Activated T-cell treated with anti-CD3 and anti-CD28 coated beads, Interleukin-2, amount 50 U/mL, for 1 hour (primary cell): ENCODE data around the gene AFF3.
"Not testable (repeated sequence)": the region's sequence is repeated elsewhere in the genome, so short reads cannot be mapped to it uniquely, and the experiment has no call there.

Source experiments
- DNase-seq: peaks from one replicate; pipeline ENCODE4 v3.0.0-alpha.2; 2020

Gene AFF3

GRCh38 chr2:100146657-100146960 lies 4.2 kb upstream of the AFF3 start:
- DNase-seq = no peak

DNA sequence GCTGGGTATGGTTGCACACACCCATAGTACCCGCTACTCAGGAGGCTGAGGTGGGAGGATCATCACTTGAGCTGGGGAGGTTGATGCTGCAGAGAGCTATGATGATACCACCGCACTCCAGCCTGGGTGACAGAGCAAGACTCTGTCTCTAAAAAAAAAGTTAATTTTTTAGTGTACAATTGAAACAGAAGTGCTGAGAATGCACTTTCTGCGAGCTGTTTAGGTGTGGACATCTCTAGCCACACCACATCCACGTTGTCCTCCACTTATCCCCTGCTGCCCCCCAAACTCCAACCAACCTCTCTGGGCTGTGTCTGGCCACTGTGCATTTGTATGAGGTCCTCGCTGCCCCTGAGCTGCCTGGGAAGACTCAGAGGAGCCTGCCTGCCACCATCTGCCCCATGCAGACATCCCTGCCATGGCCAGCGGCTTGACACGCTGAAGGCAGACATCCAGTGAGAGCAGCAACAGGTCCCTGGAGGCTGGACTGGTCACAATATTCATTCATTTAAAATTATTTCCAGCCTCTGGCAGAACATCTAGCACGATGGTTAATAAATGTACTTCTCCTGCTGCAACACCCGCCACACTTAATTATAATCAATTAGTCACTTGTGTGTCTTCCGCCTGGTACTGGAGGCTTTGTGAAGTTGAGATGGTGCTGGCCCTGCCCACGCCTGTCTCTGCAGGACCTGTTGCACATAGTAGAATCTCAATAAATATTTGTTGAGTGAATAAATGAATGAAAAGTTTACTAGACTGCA lies 3.7 kb upstream of the AFF3 start:
- no peak for DNase-seq

DNA sequence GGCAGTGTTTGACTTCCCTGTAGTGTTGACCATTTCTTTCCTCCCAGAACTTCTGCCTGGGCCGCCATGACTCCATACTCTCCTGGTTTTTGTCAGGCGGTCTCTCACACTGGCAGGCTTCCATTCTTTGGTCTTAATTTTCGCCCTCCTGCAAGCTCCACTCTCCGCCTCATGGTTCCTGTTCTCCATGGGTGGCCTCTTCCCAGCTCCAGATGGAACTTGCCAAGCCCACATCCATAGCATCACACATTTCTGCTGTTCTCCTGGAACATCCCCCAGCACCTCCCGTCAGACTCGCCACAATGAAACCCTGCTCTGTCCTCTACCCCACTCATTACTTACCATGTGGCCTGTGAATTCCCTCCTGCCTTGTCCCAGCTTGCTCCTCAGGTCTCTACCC lies 896 bp upstream of the AFF3 start:
- no peak for DNase-seq

DNA sequence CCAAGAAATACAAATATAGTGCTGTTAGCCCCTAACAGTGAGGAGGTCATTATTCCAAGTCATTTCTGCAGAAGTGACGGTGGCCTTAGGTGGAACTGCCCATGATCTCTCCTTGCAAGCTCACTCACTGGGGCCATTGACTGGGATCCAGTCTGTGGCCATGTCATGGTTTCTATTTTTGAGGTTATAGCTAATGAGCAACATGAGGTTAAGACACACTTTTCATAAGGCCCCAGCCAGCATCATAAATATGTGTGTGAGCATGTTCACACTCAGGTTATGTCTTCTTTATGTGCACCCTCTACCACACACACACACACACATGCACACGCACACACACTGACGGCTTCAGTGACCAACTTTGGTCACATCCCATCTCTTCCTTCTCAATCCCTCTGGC lies 484 bp downstream of the AFF3 start:
- no peak for DNase-seq

GRCh38 chr2:100140582-100140981 lies 1.8 kb downstream of the AFF3 start:
- no peak for DNase-seq

DNA sequence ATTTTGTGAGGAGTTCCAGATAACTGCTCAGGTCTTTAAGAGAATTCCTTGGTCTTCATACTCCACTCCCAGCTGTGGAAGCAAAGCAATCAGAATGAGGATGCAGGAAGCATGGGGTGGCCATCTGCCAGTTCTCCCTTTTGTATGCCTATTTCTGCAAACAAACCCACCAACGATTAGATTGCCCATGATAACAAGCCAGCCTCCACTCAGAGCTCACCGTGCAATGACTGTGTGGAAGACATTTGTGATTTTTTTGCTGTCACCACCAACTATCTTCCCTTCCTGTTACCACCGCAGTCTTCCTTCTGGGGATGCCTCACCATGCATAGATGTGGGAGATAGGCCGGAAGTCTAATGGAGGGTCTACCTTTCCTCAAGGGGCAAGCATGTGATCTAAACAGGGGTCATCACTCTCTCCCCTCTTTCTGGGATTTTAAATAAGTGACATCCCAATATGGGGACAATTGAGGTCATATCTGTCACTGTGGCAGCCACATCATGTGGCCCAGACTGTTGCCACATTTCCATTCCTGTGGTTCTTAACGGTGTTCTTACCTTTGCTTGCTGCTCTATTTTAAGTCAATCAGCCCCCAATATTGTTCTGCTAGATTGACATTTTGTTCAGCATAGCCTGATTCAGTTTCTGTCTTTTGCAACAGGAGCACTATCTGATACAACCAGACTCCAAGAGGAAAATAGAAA lies 4.4 kb downstream of the AFF3 start:
- no peak for DNase-seq

DNA sequence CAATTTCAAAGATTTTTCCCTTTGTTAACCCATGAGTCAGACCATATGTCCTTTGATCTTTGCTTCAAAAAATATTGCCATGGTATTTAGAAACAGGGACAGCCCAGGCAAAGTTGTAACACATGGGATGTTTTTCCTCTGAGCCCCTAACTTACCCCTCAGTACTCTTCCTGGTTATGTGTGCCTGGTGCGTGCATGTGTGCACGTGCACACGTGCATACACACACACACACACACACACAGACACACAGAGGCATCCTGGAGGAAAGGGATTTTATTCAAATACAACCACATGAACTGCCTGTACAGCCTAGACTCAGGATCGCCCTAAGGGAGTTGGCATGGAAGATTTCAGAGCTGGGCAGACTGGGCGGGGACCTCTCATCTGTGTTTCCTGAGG lies 5.1 kb downstream of the AFF3 start:
- no peak for DNase-seq

DNA sequence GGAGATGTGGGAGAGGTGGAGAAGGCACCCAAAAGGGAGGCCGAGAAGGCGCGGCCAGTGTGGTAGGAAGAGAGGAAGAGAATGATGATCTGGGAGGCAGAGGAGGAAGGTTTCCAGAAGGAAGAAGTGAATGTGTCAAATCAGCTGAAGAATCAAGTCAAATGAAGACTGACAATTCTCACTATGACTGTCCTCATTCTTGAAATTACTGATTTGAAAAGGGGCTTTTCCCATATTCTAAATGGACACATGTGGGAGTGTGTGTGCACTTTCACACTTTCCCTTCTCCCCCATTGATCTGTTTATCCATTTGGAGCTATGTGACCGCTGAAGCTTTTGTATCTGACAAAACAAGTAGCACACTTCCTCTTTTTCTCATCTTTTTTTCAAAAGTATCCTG lies 6.1 kb downstream of the AFF3 start:
- DNase-seq = no peak

- no peak for DNase-seq
Measured at GRCh38 chr2:100135415-100135814, 7.0 kb downstream of the AFF3 start.

DNA sequence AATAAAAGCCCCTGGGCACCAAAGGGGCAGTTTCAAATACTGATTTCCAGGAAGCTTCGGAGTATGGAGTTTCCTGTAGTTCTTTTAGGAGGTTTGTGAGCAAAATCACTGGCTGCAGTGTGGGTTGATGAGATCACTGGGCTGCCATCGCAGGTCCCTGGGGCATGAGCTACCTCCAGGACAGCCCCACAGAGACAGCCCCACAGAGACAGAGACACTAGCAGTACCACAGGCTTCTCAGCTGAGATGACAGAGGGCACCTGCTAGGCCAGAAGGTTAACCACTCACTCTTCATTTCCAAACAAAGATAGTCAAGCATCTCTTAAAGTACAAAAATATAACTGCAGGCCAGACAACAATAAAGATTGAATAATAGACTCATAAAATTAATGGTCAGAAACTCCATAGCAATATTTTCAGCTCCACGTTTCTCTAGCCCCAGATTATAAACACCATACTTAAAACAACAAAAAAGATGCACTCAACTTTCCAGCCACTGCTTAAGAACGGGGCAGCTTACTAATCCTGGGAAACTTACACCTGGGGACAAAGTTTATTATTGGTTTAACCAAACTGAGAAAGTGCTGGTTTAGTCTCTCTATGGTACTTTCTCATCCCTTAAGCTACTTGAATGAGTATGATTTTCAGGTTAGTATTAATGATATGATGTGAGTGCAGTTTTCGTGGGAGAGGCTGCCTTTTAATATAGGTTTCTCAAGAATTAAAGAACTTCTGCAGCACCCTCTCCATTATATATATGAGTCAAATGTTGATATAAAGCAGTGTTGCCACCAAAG lies 11.6 kb downstream of the AFF3 start:
- DNase-seq = no peak

- DNase-seq = no peak
Measured at GRCh38 chr2:100126897-100127401, 15.4 kb downstream of the AFF3 start.

GRCh38 chr2:100126201-100126600 lies 16.2 kb downstream of the AFF3 start:
- DNase-seq = no peak

- no peak for DNase-seq
Measured at GRCh38 chr2:100125626-100126025, 16.8 kb downstream of the AFF3 start.

DNA sequence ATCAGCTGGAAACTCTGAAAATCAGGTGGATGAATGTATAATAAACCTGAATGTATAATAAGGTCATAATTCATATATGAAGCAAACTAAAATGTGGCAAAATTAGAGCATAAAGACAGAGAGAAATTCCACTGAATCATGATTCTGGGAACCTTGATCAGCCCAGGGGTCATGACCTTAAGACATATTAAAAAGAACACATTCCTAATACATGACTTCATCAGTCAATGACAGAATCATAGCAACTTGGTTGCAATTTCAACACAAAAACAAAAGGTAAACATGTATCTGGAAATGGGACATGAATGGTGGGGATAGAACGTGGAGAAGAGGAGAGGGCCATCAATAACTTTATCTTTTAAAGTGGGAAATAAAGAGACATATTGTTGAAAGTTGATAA lies 17.6 kb downstream of the AFF3 start:
- no peak for DNase-seq

DNA sequence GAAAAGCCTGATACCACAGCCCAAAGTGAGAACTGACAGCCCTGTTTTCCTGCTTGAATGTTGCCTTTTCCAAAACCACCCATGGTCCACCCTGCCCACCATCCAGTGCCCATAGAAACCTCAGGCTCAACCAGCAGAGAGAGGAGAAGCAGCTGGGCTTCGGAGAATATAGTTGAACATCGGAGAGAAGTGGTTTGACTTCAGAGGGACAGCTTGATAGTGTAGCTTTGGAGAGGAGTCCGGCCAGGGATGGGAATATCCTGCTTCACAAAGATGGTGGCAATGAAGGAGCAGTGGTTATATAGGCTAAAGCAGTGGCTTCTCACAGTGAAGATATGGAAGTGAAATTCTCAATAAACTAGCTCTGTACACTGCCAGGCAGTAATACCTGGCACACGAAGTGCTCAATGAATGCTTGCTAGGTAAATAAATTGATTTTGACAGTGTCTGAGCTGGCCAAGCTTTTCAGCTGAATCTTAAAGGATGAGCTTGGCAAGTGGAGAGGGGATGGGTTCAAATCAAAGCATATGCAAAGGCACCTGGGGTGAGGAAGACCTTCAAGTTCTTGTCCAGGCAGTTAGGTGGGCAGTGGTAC lies 21.2 kb downstream of the AFF3 start:
- DNase-seq = no peak

- DNase-seq = no peak
Measured at GRCh38 chr2:100119235-100119634, 23.2 kb downstream of the AFF3 start.

GRCh38 chr2:100113990-100114433 lies 28.4 kb downstream of the AFF3 start:
- no peak for DNase-seq

DNA sequence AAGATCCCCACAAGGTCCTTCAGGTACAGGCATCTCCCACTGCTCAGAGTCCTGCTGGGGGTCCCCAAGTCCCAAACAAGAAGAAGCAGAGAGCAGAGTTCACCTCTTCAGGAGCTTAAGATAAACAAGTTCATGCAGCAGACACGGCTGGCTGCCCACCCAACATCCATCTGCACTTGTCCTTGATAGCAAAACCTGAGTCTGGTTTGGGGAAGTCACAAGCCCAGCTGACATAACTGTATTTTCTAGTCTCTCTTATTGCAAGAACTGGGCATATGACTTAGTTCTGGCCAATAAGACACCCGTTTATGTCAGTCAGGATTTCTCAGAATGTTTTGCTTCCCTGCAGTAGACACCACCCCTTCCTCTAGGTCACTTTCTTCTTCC lies 31.8 kb downstream of the AFF3 start:
- no peak for DNase-seq

DNA sequence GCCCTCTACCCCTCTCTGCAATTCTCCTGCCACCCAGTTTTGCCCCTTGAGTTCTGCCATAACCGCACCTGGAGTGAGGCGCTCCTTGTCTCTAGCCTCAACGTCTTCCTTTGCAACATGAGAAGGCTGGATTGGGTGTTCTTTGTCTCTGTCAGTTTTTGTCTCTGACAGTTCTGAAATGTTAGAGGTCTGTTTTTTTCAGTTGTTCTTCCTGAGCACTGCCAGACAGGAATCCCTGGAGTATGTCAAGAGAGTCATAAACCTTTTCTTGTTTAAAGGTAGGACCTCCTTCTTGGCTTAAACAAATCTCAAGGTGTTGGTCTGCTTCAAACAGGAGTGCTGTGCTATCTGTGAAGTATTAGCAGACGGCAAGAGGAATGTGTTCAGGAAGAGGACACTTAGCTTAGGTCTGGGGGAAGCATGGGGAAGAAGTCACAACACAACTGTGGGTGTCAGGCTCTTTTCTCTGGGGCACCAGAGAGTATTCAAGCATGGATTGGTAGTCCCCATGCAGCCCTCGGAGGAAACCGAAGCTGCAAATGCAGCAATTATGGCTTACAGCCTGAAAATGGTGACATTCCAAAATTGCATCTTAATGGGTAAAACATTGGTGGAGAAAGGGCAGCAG lies 32.3 kb downstream of the AFF3 start:
- no peak for DNase-seq

DNA sequence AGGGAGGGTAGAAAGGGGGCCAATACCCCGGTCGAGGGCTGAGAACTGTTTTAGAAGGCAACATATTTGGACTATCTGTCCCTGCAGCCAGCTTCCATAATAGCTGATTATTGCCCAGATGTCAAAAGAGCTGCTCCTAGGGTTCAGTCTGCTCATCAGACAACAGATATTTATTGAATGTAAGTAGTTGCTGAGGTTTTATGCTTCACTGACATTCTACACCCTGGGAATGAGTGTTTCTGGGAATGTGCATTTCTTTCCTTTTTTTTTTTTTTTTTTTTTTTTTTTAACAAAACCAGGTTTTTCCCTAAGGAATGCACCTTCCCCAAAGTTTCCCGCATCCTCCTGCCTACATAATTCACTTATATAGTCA lies 33.8 kb downstream of the AFF3 start:
- not testable (repeated sequence) for DNase-seq

DNA sequence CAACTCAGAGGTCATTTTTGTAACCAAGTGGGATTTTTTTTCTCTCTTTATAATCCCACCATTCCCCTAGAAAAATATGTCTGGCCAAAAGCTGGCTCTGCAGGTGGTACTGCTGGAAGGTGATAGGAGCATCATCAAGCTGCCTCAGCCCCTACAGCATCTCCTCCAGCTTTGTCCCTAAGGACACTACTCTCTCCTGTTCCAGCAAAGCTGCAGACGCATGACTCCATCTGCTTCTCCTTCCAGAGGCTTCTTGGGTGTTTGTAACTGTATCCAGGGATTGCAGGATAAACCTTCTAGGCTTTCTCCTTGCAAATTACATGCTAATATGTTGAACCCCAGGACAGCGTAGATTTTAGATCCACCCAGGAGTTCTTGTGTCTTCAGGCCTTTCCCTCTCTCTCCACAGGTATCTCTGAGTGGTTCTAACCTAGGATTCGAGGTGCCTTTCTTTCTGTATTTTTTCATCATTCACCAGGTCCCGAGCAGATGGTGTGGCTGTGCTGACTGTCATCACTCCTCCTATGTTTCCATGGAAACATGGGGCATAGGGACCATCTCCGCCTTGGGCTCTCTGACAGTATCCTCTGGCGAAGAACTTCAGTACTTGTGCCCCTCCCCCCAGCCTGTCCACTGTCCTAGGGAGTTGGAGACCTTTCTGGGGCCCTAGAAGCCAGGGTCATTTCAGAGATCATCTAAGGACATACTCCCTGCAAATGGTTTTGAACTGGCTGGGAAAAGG lies 34.3 kb downstream of the AFF3 start:
- no peak for DNase-seq

DNA sequence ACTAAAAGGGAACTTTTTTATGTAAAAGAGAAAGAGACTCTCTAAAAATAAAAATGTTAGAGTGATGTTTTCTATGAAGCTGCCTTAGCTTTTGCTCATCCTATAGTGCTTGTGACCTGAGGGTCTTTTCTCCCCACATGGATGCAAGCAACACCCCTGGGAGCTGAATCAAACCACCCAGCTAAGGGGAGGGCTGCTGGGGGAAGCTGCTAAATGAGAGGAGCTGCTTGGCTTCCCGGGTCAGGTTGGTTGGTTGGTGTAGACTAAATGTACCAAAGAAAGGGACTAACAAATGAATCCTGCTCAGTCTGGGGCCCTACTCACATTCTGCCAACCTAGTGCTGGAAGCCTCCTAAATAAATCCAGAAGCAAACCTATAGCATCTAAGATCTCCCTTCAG lies 35.0 kb downstream of the AFF3 start:
- no peak for DNase-seq
